WERI-Rb-1 (cell line): ENCODE results near the gene OGDH.
"Not testable (repeated sequence)": the region's sequence is repeated elsewhere in the genome, so short reads cannot be mapped to it uniquely, and the experiment has no call there.

Experiments
- DNase-seq: peaks from one replicate; pipeline ENCODE4 v3.0.0-alpha.2; 2020
- H3K27ac ChIP-seq: fragments of 250-450 bp; sonication (Bioruptor Pico); 2 replicates; pipeline ENCODE4 v1.5.1; 2020; ENCODE audit warnings: mild to moderate bottlenecking, moderate library complexity
- H3K27me3 ChIP-seq: fragments of 250-450 bp; sonication (Bioruptor Pico); 2 replicates; pipeline ENCODE4 v1.5.1; 2021; ENCODE audit warnings: mild to moderate bottlenecking, low read depth, moderate library complexity; ENCODE audit not compliant: insufficient read depth, severe bottlenecking
- H3K36me3 ChIP-seq: fragments of 250-450 bp; sonication (Bioruptor Pico); 2 replicates; pipeline ENCODE4 v1.5.1; 2020; ENCODE audit warnings: mild to moderate bottlenecking, moderate library complexity
- H3K4me3 ChIP-seq: 2 replicates; pipeline ENCODE4 v1.5.1; 2011; ENCODE audit warnings: low read depth, mild to moderate bottlenecking, control low read depth, low read length
- H3K9me3 ChIP-seq: fragments of 250-450 bp; sonication (Bioruptor Pico); 2 replicates; pipeline ENCODE4 v1.5.1; 2021; ENCODE audit warnings: mild to moderate bottlenecking, moderate library complexity; ENCODE audit not compliant: severe bottlenecking
- TF ChIP-seq, protein P1 (sequence below): IDR thresholded peaks from 2 replicates; pipeline ENCODE4 v1.5.1; 2011; ENCODE audit warnings: low read depth, mild to moderate bottlenecking, control low read depth, inconsistent platforms, low read length

Gene OGDH

GRCh38 chr7:44713680-44714335 is 107.4 kb downstream of the OGDH start:
- DNase-seq, result no peak
- H3K9me3 ChIP-seq, result no peaks in the 10 kb centered on the region
- TF ChIP-seq, protein P1, sequence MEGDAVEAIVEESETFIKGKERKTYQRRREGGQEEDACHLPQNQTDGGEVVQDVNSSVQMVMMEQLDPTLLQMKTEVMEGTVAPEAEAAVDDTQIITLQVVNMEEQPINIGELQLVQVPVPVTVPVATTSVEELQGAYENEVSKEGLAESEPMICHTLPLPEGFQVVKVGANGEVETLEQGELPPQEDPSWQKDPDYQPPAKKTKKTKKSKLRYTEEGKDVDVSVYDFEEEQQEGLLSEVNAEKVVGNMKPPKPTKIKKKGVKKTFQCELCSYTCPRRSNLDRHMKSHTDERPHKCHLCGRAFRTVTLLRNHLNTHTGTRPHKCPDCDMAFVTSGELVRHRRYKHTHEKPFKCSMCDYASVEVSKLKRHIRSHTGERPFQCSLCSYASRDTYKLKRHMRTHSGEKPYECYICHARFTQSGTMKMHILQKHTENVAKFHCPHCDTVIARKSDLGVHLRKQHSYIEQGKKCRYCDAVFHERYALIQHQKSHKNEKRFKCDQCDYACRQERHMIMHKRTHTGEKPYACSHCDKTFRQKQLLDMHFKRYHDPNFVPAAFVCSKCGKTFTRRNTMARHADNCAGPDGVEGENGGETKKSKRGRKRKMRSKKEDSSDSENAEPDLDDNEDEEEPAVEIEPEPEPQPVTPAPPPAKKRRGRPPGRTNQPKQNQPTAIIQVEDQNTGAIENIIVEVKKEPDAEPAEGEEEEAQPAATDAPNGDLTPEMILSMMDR, result no peak

DNA sequence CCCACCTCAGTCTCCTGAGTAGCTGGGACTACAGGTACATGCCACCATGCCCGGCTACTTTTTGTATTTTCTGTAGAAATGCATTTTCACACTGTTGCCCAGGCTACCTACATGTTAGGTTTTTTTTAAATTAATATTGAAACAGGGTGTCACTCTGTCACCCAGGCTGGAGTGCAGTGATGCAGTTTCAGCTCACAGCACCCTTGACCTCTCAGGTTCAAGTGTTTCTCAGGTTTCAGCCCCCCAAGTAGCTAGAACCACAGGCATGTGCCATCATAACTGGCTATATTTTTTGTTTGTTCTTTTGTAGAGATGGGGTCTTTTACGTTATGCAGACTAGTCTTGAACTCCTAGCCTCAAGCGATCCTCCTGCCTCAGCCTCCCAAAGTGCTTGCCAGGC is 109.8 kb downstream of the OGDH start:
- H3K4me3 ChIP-seq, result no peak overlapping the region
- TF ChIP-seq, protein P1, result no peak
- H3K27me3 ChIP-seq, result no peaks in the 10 kb centered on the region
- no peak overlapping the region for H3K27ac ChIP-seq
- no peaks in the 10 kb centered on the region for H3K36me3 ChIP-seq
- no peak for DNase-seq
- H3K9me3 ChIP-seq, result peaks cover 2% of the 10 kb centered on the region

More at GRCh38 chr7:44713680-44714335, 107.4 kb downstream of the OGDH start:
- Histone ChIP-seq H3K4me3 (no peak overlapping the region), H3K27me3 (no peaks in the 10 kb centered on the region), H3K27ac (no peak overlapping the region), H3K36me3 (no peaks in the 10 kb centered on the region)

DNA sequence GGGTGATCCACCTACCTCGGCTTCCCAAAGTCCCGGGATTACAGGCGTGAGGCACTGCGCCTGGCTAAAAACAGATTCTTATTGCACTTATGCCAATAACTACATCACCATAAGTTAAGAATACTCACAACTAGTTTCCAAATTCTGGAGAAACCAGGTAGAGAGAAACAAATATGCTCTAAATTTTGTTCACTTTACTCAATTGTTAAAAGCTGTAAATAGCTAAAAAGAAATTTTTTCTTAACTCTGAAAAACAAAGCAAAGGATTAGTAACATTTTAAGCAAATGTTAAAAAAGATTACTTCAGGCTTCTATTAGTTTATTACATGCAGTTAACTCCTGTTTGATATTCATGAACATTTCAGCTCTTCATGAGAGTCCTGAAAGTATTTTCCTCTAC is 113.9 kb downstream of the OGDH start:
- H3K27ac ChIP-seq, result no peak overlapping the region
- peaks cover 2% of the 10 kb centered on the region for H3K9me3 ChIP-seq
- H3K4me3 ChIP-seq, result no peak overlapping the region
- DNase-seq, result no peak
- H3K27me3 ChIP-seq, result no peaks in the 10 kb centered on the region
- no peaks in the 10 kb centered on the region for H3K36me3 ChIP-seq
- TF ChIP-seq, protein P1, result no peak

GRCh38 chr7:44724276-44724675 is 117.8 kb downstream of the OGDH start:
- Histone ChIP-seq H3K4me3 (no peak overlapping the region), H3K27ac (no peak overlapping the region), H3K36me3 (no peaks in the 10 kb centered on the region), H3K9me3 (peaks cover 2% of the 10 kb centered on the region), H3K27me3 (no peaks in the 10 kb centered on the region)
- DNase-seq, result no peak
- TF ChIP-seq, protein P1, result no peak

- H3K27ac ChIP-seq, H3K4me3 ChIP-seq, DNase-seq, H3K9me3 ChIP-seq, H3K27me3 ChIP-seq, H3K36me3 ChIP-seq: not testable (repeated sequence)
Measured at GRCh38 chr7:44726250-44726649, 119.8 kb downstream of the OGDH start.

DNA sequence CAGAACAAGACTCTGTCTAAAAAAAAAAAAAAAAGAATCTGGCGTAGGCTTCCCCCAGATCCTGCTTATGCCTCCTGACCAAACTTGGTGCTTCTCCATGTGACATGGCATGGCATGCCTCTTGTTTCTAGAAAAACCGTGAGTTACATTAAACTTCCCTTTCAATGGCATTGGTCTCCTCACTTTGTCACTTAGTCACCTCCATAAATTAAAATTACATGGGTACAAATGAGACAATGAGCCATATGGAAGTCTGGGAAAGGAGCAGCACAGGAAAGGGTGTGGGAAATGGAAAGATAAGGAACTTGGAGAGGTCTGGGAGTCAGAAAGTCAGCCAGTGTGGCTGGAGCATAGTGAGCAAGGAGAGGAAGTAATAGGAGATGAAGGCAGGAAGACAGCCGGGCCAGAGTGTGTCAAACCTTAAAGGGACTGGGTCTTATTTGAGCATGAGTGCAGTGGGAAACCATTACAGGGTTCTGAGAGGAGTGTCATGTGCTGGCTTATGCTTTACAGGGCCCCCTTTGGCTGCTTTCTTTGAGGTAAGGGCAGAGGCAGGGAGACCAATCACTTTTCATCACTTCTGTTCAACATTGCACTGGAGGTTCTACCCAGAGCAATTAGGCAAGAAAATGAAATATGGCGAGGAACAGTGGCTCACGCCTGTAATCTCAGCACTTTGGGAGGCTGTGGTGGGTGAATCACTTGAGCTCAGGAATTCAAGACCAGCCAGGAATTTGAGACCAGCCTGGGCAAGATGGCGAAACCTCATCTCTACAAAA is 120.9 kb downstream of the OGDH start:
- Histone ChIP-seq H3K36me3 (no peaks in the 10 kb centered on the region), H3K4me3 (no peak overlapping the region), H3K27me3 (no peaks in the 10 kb centered on the region), H3K27ac (no peak overlapping the region), H3K9me3 (no peaks in the 10 kb centered on the region)
- TF ChIP-seq, protein P1, result no peak
- no peak for DNase-seq
